Activated CD8-positive, alpha-beta T cell treated with anti-CD3 and anti-CD28 coated beads for 36 hours (primary cell): ENCODE data around the gene COL19A1. TPM values are rescaled to one million over a fixed set of nuclear protein-coding genes. Genes with fewer than 3 reads are reported as not detected.

ENCODE experiments used
- ATAC-seq: fragments of 200-7000 bp; cut with Tn5 transposase; one replicate; pipeline ENCODE4 v1.10.0; 2021; ENCODE audit warnings: mild to moderate bottlenecking, moderate library complexity
- CTCF ChIA-PET: fragments of 350-600 bp; sonication (Branson Sonifier 250); formaldehyde crosslinking; loops from one replicate; lab custom pipeline; 2021; ENCODE audit warnings: antibody characterized with exemption; lab: Charles Lee
- POLR2A ChIA-PET: fragments of 350-600 bp; sonication (Branson Sonifier 250); formaldehyde crosslinking; loops from one replicate; lab custom pipeline; 2021; ENCODE audit warnings: antibody characterized with exemption; lab: Charles Lee
- DNase-seq: peaks from one replicate; pipeline ENCODE4 v3.0.0-alpha.2; 2020
- H3K27ac Mint-ChIP-seq: one replicate; pipeline ENCODE4 v1.8.0; 2021; ENCODE audit warnings: mild to moderate bottlenecking, mixed read lengths
- H3K27me3 Mint-ChIP-seq: one replicate; pipeline ENCODE4 v1.8.0; 2021; ENCODE audit warnings: mixed read lengths
- H3K36me3 Mint-ChIP-seq: one replicate; pipeline ENCODE4 v1.8.0; 2021; ENCODE audit warnings: low read depth, mixed read lengths
- H3K4me1 Mint-ChIP-seq: one replicate; pipeline ENCODE4 v1.8.0; 2021; ENCODE audit warnings: low read depth, mixed read lengths
- H3K4me3 Mint-ChIP-seq: one replicate; pipeline ENCODE4 v1.8.0; 2021; ENCODE audit warnings: mild to moderate bottlenecking, moderate library complexity, mixed read lengths
- H3K9me3 Mint-ChIP-seq: one replicate; pipeline ENCODE4 v1.8.0; 2021; ENCODE audit warnings: mixed read lengths
- CTCF ChIP-seq: fragments of 200-600 bp; IDR thresholded peaks from one replicate; pipeline ENCODE4 v1.8.0; 2022; ENCODE audit warnings: antibody characterized with exemption, mild to moderate bottlenecking
- intact Hi-C: fragments of 100-400 bp; cut with micrococcal nuclease; formaldehyde crosslinking; loops from one replicate; pipeline ENCODE4 v1.10.0; 2022
- total RNA-seq, 2 experiments: library from RNA; stranded (reverse); gene quantifications; one replicate each; pipeline ENCODE4 v1.2.3, GENCODE V29; 2021

Gene COL19A1
- total RNA-seq, 2 experiments from 2014 or later = 0.14 TPM; not detected in 1

- Mint-ChIP-seq H3K4me3 (no peak overlapping the region), H3K27me3 (peaks cover 2% of the 10 kb centered on the region), H3K4me1 (no peaks in the 10 kb centered on the region), H3K27ac (no peak overlapping the region), H3K9me3 (peaks cover under 1% of the 10 kb centered on the region), H3K36me3 (no peaks in the 10 kb centered on the region)
- ATAC-seq (no peak), DNase-seq (no peak)
- ChIA-PET POLR2A (no interaction called here), CTCF (no interaction called here)
- intact Hi-C loops = no loop called here
- no peak for TF ChIP-seq CTCF
Measured at GRCh38 chr6:69894578-69895347, 28.4 kb downstream of the COL19A1 start.

GRCh38 chr6:69895396-69895795 is 29.0 kb downstream of the COL19A1 start:
- CTCF ChIA-PET = no interaction called here
- intact Hi-C loops = no loop called here
- no peak for TF ChIP-seq CTCF
- ATAC-seq = no peak
- DNase-seq = no peak
- no peak overlapping the region for H3K27ac Mint-ChIP-seq
- no peak overlapping the region for H3K4me3 Mint-ChIP-seq
- H3K9me3 Mint-ChIP-seq = no peaks in the 10 kb centered on the region
- H3K4me1 Mint-ChIP-seq = no peaks in the 10 kb centered on the region
- POLR2A ChIA-PET = no interaction called here
- peaks cover 2% of the 10 kb centered on the region for H3K27me3 Mint-ChIP-seq
- no peaks in the 10 kb centered on the region for H3K36me3 Mint-ChIP-seq

GRCh38 chr6:69900869-69901268 is 34.5 kb downstream of the COL19A1 start:
- intact Hi-C loops = no loop called here
- TF ChIP-seq CTCF = no peak
- Mint-ChIP-seq H3K27me3 (peaks cover 3% of the 10 kb centered on the region), H3K4me3 (no peak overlapping the region), H3K9me3 (no peaks in the 10 kb centered on the region), H3K4me1 (no peaks in the 10 kb centered on the region), H3K27ac (no peak overlapping the region), H3K36me3 (no peaks in the 10 kb centered on the region)
- DNase-seq = no peak
- ChIA-PET CTCF (no interaction called here), POLR2A (no interaction called here)
- ATAC-seq = no peak

GRCh38 chr6:69901361-69901760 is 35.0 kb downstream of the COL19A1 start:
- no peak overlapping the region for H3K4me3 Mint-ChIP-seq
- POLR2A ChIA-PET = no interaction called here
- ATAC-seq = no peak

More at GRCh38 chr6:69901361-69901760, 35.0 kb downstream of the COL19A1 start:
- Mint-ChIP-seq H3K27ac (no peak overlapping the region), H3K4me1 (no peaks in the 10 kb centered on the region), H3K36me3 (no peaks in the 10 kb centered on the region), H3K27me3 (peaks cover 3% of the 10 kb centered on the region), H3K9me3 (no peaks in the 10 kb centered on the region)
- intact Hi-C loops = no loop called here
- CTCF ChIA-PET = no interaction called here
- no peak for TF ChIP-seq CTCF
- DNase-seq = no peak
